HL-60/S4 (cell line): ENCODE data around the gene STAT6.

ENCODE experiments used
- in situ Hi-C: fragments of 300-500 bp; cut with MboI; formaldehyde crosslinking; loops from 2 replicates; pipeline ENCODE4 v1.14.3; 2022; ENCODE audit warnings: low sequenced_read_pairs

The STAT6 gene

GRCh38 chr12:57106021-57106708, 5.0 kb downstream of the STAT6 start:
- in situ Hi-C loops, result loop anchor here (25.0 kb wide), 1 partner anchor 344 kb away; the partner anchor contains the start of genes HSD17B6 and PRIM1

GRCh38 chr12:57105011-57105753, 6.0 kb downstream of the STAT6 start:
- in situ Hi-C loops, result loop anchor here (25.0 kb wide), 1 partner anchor 343 kb away; the partner anchor contains the start of genes HSD17B6 and PRIM1

GRCh38 chr12:57104292-57104910, 6.8 kb downstream of the STAT6 start:
- in situ Hi-C loops, result loop anchor here (25.0 kb wide), 1 partner anchor 342 kb away; the partner anchor contains the start of genes HSD17B6 and PRIM1

GRCh38 chr12:57103856-57104255, 7.3 kb downstream of the STAT6 start:
- in situ Hi-C loops, result loop anchor here (25.0 kb wide), 1 partner anchor 342 kb away; the partner anchor contains the start of genes HSD17B6 and PRIM1

GRCh38 chr12:57101892-57102695, 9.1 kb downstream of the STAT6 start:
- in situ Hi-C loops, result loop anchor here (25.0 kb wide), 1 partner anchor 340 kb away; the partner anchor contains the start of genes HSD17B6 and PRIM1

GRCh38 chr12:57099766-57100165, 11.4 kb downstream of the STAT6 start:
- in situ Hi-C loops, result loop anchor here (25.0 kb wide), 1 partner anchor 337 kb away; the partner anchor contains the start of genes HSD17B6 and PRIM1

GRCh38 chr12:57099047-57099714, 12.0 kb downstream of the STAT6 start:
- in situ Hi-C loops, result no loop called here

GRCh38 chr12:57098546-57098945, 12.6 kb downstream of the STAT6 start:
- in situ Hi-C loops, result no loop called here

GRCh38 chr12:57097554-57097835, 13.7 kb downstream of the STAT6 start:
- in situ Hi-C loops, result no loop called here

GRCh38 chr12:57096748-57097553, 14.2 kb downstream of the STAT6 start:
- in situ Hi-C loops, result no loop called here

GRCh38 chr12:57096099-57096572, 15.0 kb downstream of the STAT6 start:
- in situ Hi-C loops, result no loop called here

GRCh38 chr12:57095440-57095839, 15.7 kb downstream of the STAT6 start:
- in situ Hi-C loops, result no loop called here

- in situ Hi-C loops, result no loop called here
Observed at GRCh38 chr12:57094208-57095160, 16.7 kb downstream of the STAT6 start.

- in situ Hi-C loops, result no loop called here
Observed at GRCh38 chr12:57093415-57094207, 17.6 kb downstream of the STAT6 start.

GRCh38 chr12:57092876-57093414, 18.2 kb downstream of the STAT6 start:
- in situ Hi-C loops, result no loop called here

GRCh38 chr12:57092529-57092862, 18.7 kb downstream of the STAT6 start:
- in situ Hi-C loops, result no loop called here
